GM12891 (cell line): ENCODE data around the gene OAS2.

Experiments
- DNase-seq: peaks from one replicate; pipeline ENCODE4 v3.0.0; 2011; ENCODE audit warnings: low spot score; ENCODE audit not compliant: insufficient read length
- FAIRE-seq: peaks from 2 replicates; lab custom pipeline; 2011; peaks lifted over from hg19 to GRCh38; lab: Jason Lieb, UNC
- PAX5 ChIP-seq: IDR thresholded peaks from 2 replicates; pipeline ENCODE4 v1.6.1; 2011; ENCODE audit warnings: low read length, moderate library complexity, mild to moderate bottlenecking; ENCODE audit not compliant: insufficient read depth, severe bottlenecking
- POLR2A ChIP-seq: IDR thresholded peaks from 2 replicates; pipeline ENCODE4 v1.6.1; 2011; ENCODE audit warnings: low read depth, low read length, control low read depth
- POLR2AphosphoS5 ChIP-seq: IDR thresholded peaks from 2 replicates; pipeline ENCODE4 v1.6.1; 2011; ENCODE audit warnings: low read depth, low read length, control low read depth
- POU2F2 ChIP-seq: IDR thresholded peaks from 2 replicates; pipeline ENCODE4 v1.6.1; 2011; ENCODE audit warnings: low read depth, mild to moderate bottlenecking, control low read depth, low read length, moderate library complexity
- SPI1 ChIP-seq: IDR thresholded peaks from 2 replicates; pipeline ENCODE4 v1.6.1; 2011; ENCODE audit warnings: low read depth, low read length, control low read depth
- TAF1 ChIP-seq: IDR thresholded peaks from 2 replicates; pipeline ENCODE4 v1.6.1; 2011; ENCODE audit warnings: low read depth, low read length, control low read depth

The OAS2 gene

DNA sequence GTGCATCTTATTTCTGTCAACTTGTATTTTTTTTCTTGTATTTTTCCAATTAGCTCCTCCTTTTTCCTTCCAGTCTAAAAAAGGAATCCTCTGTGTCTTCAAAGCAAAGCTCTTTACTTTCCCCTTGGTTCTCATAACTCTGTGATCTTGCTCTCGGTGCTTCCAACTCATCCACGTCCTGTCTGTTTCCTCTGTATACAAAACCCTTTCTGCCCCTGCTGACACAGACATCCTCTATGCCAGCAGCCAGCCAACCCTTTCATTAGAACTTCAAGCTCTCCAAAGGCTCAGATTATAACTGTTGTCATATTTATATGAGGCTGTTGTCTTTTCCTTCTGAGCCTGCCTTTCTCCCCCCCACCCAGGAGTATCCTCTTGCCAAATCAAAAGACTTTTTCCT is 32.4 kb downstream of the OAS2 start:
- TF ChIP-seq POU2F2, result no peak
- TF ChIP-seq PAX5, result no peak
- TF ChIP-seq POLR2AphosphoS5, result no peak
- TF ChIP-seq SPI1, result no peak
- no peak for TF ChIP-seq TAF1
- TF ChIP-seq POLR2A, result no peak
- DNase-seq, result no peak
- no peak for FAIRE-seq

DNA sequence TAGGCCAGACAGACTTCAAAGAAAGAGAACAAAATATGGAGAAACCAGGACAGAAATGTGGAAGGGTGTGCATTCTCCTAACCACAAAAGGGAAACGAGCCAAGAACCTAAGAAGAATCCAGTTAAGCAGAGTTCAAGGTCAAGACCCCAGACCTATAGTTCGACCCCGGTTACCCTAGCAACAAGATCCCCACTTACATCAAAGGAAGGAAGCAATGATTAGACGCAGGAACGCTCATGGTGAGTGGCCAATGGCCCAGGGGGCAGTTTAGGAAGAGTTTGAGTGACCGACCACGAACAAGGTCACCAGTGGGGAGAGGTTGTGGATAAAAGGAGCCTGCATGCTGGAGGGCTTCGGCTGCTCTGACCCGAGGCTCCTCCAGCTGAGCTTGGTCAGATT is 36.2 kb downstream of the OAS2 start:
- TF ChIP-seq POLR2A (no peak), POLR2AphosphoS5 (no peak), PAX5 (no peak), SPI1 (no peak), TAF1 (no peak), POU2F2 (no peak)
- FAIRE-seq (no peak), DNase-seq (no peak)

DNA sequence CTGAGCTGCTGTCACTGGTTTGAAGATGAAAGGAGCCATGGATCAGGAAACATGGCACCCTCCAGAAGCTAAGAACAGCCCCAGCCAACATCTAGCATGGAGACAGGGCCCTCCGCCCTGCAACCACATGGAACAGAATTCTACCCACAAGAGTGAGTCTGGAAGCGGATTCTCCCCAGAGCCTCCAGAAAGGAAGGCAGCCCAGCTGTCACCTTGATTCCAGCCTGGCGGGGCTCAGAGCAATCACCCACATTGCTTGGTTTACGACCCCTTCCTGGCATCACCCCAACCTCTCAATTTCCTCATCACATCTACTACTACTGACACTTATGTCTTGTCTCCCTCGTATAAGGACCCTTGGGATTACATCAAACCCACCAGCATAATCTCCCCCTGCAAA is 38.5 kb downstream of the OAS2 start:
- TF ChIP-seq POLR2A, result no peak
- TF ChIP-seq POU2F2, result no peak
- TF ChIP-seq POLR2AphosphoS5, result no peak
- no peak for TF ChIP-seq TAF1
- no peak for TF ChIP-seq SPI1
- no peak for TF ChIP-seq PAX5
- FAIRE-seq, result no peak
- DNase-seq, result no peak

DNA sequence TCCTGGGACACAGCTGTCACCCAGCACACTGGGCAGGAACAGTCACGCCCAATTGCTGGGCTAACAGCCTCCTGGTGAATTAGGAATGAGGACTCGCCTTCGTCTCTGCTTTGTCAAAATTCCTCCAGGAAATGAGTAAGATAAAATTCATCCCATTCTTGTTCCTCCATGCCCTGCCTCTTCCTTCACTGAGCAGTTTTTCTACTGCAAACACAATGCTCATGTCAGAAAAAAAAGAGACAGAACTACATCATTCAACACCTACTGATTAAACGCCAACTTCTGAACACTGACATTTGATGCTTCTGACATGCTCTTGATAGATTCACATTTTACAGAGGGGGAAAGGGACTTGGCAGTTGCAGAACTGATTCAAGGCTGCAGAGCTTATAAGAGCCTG is 40.7 kb downstream of the OAS2 start:
- DNase-seq, result no peak
- no peak for FAIRE-seq
- TF ChIP-seq PAX5, result no peak
- TF ChIP-seq TAF1, result no peak
- no peak for TF ChIP-seq POU2F2
- TF ChIP-seq POLR2A, result no peak
- no peak for TF ChIP-seq SPI1
- TF ChIP-seq POLR2AphosphoS5, result no peak

DNA sequence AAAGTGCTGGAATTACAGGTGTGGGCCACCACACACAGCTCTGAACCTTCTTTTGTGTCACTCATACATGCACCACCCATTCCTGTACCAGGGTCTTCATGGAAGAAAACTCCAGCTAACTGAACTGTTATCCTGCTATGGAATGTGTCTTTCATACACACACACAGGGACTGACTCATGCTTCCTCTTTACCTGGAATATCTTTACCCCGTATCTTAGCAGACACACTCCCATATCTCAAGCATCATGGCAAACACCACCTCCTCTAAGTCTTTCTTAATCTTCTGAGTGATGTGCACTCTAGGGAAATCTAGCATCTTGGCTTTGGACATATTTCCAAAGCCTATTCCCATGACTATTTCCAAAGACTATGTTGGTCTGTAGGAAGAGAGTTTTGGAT is 43.2 kb downstream of the OAS2 start:
- TF ChIP-seq POU2F2, result no peak
- TF ChIP-seq SPI1, result no peak
- no peak for TF ChIP-seq POLR2AphosphoS5
- no peak for TF ChIP-seq POLR2A
- TF ChIP-seq TAF1, result no peak
- FAIRE-seq (no peak), DNase-seq (no peak)

DNA sequence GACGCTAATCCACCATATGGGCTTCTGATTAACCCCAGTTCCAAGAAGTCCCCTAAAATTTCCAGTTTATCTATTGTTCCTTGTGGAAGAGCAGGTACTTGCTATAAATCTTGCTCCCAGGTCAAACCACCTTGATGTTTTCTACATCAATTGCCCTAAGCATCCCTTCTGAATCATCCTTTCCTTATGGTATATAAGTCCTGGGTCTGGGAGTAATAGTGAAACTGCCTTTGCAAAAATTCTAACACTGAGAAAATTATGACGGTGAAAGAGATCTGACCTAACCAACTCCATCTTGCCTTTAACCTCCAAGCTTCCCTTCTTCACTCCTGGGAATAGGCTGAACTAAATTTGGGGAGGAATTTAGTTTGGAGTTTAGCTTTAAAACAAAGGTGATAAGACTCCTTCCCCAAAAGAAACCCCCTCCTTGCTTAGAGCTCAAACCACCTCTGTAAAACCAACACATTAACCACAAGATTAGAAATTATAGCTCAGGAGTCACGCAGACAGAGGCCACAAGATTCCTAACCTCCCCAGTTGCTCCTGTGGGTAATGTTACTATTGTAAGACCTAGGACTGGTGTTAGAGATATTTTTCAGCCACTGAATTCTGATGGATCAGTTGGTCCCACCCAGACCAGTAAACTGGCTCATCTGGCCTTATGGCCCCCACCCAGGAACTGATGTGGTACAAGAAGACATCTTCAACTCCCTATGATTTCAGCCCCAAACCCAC is 44.4 kb downstream of the OAS2 start:
- DNase-seq, result no peak
- no peak for FAIRE-seq
- no peak for TF ChIP-seq POLR2AphosphoS5
- TF ChIP-seq TAF1, result no peak
- no peak for TF ChIP-seq SPI1
- no peak for TF ChIP-seq POU2F2
- no peak for TF ChIP-seq POLR2A
- TF ChIP-seq PAX5, result no peak

DNA sequence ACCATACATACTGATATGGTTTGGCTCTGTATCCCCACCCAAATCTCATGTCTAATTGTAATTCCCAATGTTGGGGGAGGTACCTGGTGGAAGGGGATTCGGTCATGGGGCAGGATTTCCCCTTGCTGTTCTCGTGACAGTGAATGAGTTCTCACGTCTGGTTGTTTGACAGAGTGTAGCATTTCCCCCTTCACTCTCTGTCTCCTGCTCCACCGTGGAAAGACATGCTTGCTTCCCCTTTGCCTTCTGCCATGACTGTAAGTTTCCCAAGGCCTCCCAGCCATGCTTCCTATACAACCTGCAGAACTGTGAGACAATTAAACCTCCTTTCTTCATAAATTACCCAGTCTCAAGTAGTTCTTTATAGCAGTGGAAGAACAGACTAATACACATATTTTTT is 49.4 kb downstream of the OAS2 start:
- DNase-seq, result no peak
- FAIRE-seq, result peak; percentile 13
- TF ChIP-seq POLR2A (no peak), TAF1 (no peak), SPI1 (no peak), POU2F2 (no peak), POLR2AphosphoS5 (no peak), PAX5 (no peak)

DNA sequence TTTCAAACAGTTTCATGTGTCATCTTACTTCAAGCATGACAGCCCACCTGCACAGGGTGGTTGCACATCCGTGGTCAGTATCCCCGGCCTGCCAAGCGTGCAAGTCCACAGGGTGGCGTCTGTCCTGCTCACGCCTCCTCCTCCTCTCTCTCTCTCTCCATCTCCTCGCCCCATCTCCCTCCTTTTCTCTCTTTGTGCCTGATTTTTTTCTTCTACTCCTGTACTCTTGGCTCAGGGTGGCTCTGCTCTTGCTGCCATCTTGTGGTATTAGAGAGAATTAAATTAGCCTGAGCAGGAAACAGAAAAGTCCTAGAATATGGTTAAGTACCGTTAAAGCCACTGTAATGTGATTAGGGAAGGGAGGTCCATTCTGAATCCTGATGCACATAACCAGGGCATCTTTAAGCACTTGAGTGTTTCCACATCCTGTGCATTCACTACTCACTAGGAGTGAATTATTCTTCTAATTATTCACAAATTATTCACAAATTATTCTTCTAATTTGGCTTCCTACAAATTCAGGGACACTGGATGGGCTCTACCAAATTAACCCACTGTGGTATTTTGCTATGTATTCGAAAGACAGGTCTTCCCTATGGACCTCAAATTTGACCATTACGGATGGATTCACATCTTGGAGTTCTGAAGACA is 52.7 kb downstream of the OAS2 start:
- DNase-seq, result peak; percentile 36
- peak; percentile 90 for FAIRE-seq
- TF ChIP-seq PAX5 (no peak), POU2F2 (no peak), TAF1 (no peak), POLR2A (no peak), POLR2AphosphoS5 (no peak), SPI1 (no peak)

DNA sequence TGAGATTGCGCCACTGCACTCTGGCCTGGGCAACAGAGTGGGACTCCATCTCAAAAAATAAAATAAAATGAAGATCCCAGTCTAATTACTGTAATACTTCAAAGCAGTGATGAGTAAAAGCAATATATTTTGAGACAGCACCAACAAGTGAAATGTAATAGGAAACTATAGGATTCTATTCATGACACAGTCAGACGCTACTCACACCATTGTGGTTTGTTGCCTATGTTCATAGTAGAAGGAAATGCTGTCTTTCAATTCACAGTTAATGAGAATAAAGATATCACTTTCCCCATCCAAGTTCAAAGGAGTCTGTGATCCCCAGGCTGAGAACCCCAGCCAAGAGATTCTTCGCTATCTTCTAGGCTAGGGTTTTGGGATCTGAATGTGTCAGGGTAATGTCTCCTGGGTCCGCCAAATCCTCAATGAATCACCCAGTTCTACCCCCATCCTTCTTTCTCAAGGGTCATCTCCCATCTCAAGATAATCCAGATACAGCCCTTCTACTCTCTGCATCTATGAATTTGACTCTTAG is 61.7 kb downstream of the OAS2 start:
- TF ChIP-seq POLR2AphosphoS5 (no peak), TAF1 (no peak), PAX5 (no peak), POLR2A (no peak), POU2F2 (no peak), SPI1 (no peak)
- DNase-seq, result no peak
- FAIRE-seq, result no peak
